Hematopoietic multipotent progenitor cell treated with erythropoietin and hydrocortisone succinate and interleukin-3 and kit ligand, for 4 days (in vitro differentiated cells): Measurements from ENCODE around the gene RERE.
A peak's percentile ranks its signal among the peaks of the same experiment; 100 is the strongest.

Experiments used
- DNase-seq: peaks from one replicate; pipeline ENCODE4 v3.0.0-alpha.2; 2015

Gene RERE

GRCh38 chr1:8563944-8564537, 253.4 kb downstream of the RERE start:
- no peak for DNase-seq

GRCh38 chr1:8562881-8563865, 254.3 kb downstream of the RERE start:
- DNase-seq: peak; percentile 20

GRCh38 chr1:8562222-8562621, 255.2 kb downstream of the RERE start:
- no peak for DNase-seq

- peak; percentile 76 for DNase-seq
These were observed 256.6 kb downstream of the RERE start for GRCh38 chr1:8560611-8561544.

- DNase-seq: no peak
These were observed 257.4 kb downstream of the RERE start for GRCh38 chr1:8560035-8560434.

- no peak for DNase-seq
These were observed 261.9 kb downstream of the RERE start for GRCh38 chr1:8555582-8555981.

- DNase-seq: peak; percentile 62
These were observed 262.4 kb downstream of the RERE start for GRCh38 chr1:8554956-8555534.

GRCh38 chr1:8552820-8553397, 264.5 kb downstream of the RERE start:
- no peak for DNase-seq

- DNase-seq: no peak
These were observed 265.6 kb downstream of the RERE start for GRCh38 chr1:8551613-8552489.

- no peak for DNase-seq
These were observed 266.4 kb downstream of the RERE start for GRCh38 chr1:8551057-8551456.

- peak; percentile 33 for DNase-seq
These were observed 269.6 kb downstream of the RERE start for GRCh38 chr1:8547791-8548190.

GRCh38 chr1:8545078-8545477, 272.4 kb downstream of the RERE start:
- DNase-seq: no peak

GRCh38 chr1:8544644-8545043, 272.8 kb downstream of the RERE start:
- DNase-seq: no peak

GRCh38 chr1:8543965-8544364, 273.5 kb downstream of the RERE start:
- DNase-seq: no peak

- peak; percentile 79 for DNase-seq
These were observed 275.4 kb downstream of the RERE start for GRCh38 chr1:8541961-8542521.

- no peak for DNase-seq
These were observed 276.5 kb downstream of the RERE start for GRCh38 chr1:8540971-8541370.

- DNase-seq: no peak
These were observed 277.0 kb downstream of the RERE start for GRCh38 chr1:8540261-8540941.

GRCh38 chr1:8539683-8540082, 277.8 kb downstream of the RERE start:
- DNase-seq: no peak

- no peak for DNase-seq
These were observed 278.9 kb downstream of the RERE start for GRCh38 chr1:8538502-8538901.

GRCh38 chr1:8537991-8538390, 279.4 kb downstream of the RERE start:
- DNase-seq: no peak
